ENCODE data around the gene LRRC43.

Gene LRRC43

GRCh38 chr12:122190842-122191668, 8.1 kb downstream of the LRRC43 start:
- no peaks in the 10 kb centered on the region for H3K36me3 ChIP-seq (ENCODE audit: control insufficient read depth in 2 of 2, insufficient read depth in 2 of 2, low read length in 2 of 2)
- peaks cover 0 to 6% of the 10 kb centered on the region in 2 donors for H3K4me1 ChIP-seq (ENCODE audit: control insufficient read depth in 2 of 2, insufficient read depth in 2 of 2, low read length in 2 of 2)
- no peak overlapping the region for H3K27ac ChIP-seq (ENCODE audit: low read depth in 2 of 2, low read length in 2 of 2)
- no peaks in the 10 kb centered on the region for H3K27me3 ChIP-seq (ENCODE audit: control insufficient read depth in 2 of 2, insufficient read depth in 2 of 2, low read length in 2 of 2)
- H3K4me3 ChIP-seq (ENCODE audit: low read length in 2 of 2), result no peak overlapping the region
- H3K9ac ChIP-seq (ENCODE audit: low read depth in 1 of 2, low read length in 2 of 2), result no peak overlapping the region
- no peaks in the 10 kb centered on the region for H3K9me3 ChIP-seq (ENCODE audit: control insufficient read depth in 2 of 2, low read length in 2 of 2)

- Histone ChIP-seq H3K9me3 (ENCODE audit: control insufficient read depth in 2 of 2, low read length in 2 of 2) (no peaks in the 10 kb centered on the region), H3K36me3 (ENCODE audit: control insufficient read depth in 2 of 2, insufficient read depth in 2 of 2, low read length in 2 of 2) (no peaks in the 10 kb centered on the region), H3K9ac (ENCODE audit: low read depth in 1 of 2, low read length in 2 of 2) (no peak overlapping the region), H3K27ac (ENCODE audit: low read depth in 2 of 2, low read length in 2 of 2) (no peak overlapping the region), H3K27me3 (ENCODE audit: control insufficient read depth in 2 of 2, insufficient read depth in 2 of 2, low read length in 2 of 2) (peaks cover 0 to 1% of the 10 kb centered on the region in 2 donors), H3K4me3 (ENCODE audit: low read length in 2 of 2) (no peak overlapping the region), H3K4me1 (ENCODE audit: control insufficient read depth in 2 of 2, insufficient read depth in 2 of 2, low read length in 2 of 2) (peaks cover 0 to 6% of the 10 kb centered on the region in 2 donors)
Measured at GRCh38 chr12:122192441-122192840, 9.5 kb downstream of the LRRC43 start.

DNA sequence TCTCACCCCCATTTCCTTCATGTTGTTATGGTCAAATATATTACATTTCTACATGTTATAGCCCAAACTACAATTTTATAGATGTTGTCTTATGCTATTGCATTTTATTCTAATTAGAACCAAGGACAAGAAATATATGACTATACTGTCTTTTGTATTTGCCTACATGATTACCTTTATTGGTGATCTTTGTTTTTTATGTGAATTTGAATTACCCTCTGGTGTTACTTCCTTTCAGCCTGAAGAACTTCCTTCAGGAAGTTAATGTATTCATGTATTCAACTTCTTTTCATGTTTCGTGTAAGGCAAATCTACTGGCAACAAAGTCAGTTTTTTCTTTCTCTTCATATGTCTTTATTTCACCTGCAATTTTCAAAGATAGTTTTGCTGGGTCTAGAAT, 11.9 kb downstream of the LRRC43 start:
- Histone ChIP-seq H3K27me3 (ENCODE audit: control insufficient read depth in 2 of 2, insufficient read depth in 2 of 2, low read length in 2 of 2) (peaks cover 4 to 6% of the 10 kb centered on the region in 2 donors), H3K4me1 (ENCODE audit: control insufficient read depth in 2 of 2, insufficient read depth in 2 of 2, low read length in 2 of 2) (peaks cover 0 to 6% of the 10 kb centered on the region in 2 donors), H3K4me3 (ENCODE audit: low read length in 2 of 2) (no peak overlapping the region), H3K9me3 (ENCODE audit: control insufficient read depth in 2 of 2, low read length in 2 of 2) (no peaks in the 10 kb centered on the region), H3K9ac (ENCODE audit: low read depth in 1 of 2, low read length in 2 of 2) (no peak overlapping the region), H3K27ac (ENCODE audit: low read depth in 2 of 2, low read length in 2 of 2) (peak overlapping the region in 1 of 2 donors; percentile 52), H3K36me3 (ENCODE audit: control insufficient read depth in 2 of 2, insufficient read depth in 2 of 2, low read length in 2 of 2) (no peaks in the 10 kb centered on the region)

DNA sequence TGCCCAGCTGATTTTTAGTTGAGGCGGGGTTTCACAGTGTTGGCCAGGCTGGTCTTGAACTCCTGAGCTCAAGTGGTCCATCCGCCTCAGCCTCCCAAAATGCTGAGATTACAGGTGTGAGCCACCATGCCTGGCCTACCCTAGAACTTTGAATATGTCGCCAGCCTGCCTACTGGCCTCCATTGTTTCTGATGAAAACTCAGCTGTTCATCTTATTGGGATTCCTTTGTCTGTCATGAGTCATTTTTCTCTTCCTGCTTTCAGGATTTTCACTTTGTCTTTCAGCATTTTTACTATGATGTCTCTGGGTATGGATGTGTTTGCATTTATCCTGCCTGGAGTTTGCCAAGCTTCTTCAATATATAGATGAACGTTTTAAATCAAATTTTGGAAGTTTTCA, 12.5 kb downstream of the LRRC43 start:
- H3K27ac ChIP-seq (ENCODE audit: low read depth in 2 of 2, low read length in 2 of 2), result peak overlapping the region in 1 of 2 donors; percentile 52
- H3K9me3 ChIP-seq (ENCODE audit: control insufficient read depth in 2 of 2, low read length in 2 of 2), result no peaks in the 10 kb centered on the region
- H3K4me3 ChIP-seq (ENCODE audit: low read length in 2 of 2), result no peak overlapping the region
- no peaks in the 10 kb centered on the region for H3K36me3 ChIP-seq (ENCODE audit: control insufficient read depth in 2 of 2, insufficient read depth in 2 of 2, low read length in 2 of 2)
- H3K4me1 ChIP-seq (ENCODE audit: control insufficient read depth in 2 of 2, insufficient read depth in 2 of 2, low read length in 2 of 2), result peaks cover 0 to 7% of the 10 kb centered on the region in 2 donors
- no peak overlapping the region for H3K9ac ChIP-seq (ENCODE audit: low read depth in 1 of 2, low read length in 2 of 2)
- peaks cover 8 to 9% of the 10 kb centered on the region in 2 donors for H3K27me3 ChIP-seq (ENCODE audit: control insufficient read depth in 2 of 2, insufficient read depth in 2 of 2, low read length in 2 of 2)

DNA sequence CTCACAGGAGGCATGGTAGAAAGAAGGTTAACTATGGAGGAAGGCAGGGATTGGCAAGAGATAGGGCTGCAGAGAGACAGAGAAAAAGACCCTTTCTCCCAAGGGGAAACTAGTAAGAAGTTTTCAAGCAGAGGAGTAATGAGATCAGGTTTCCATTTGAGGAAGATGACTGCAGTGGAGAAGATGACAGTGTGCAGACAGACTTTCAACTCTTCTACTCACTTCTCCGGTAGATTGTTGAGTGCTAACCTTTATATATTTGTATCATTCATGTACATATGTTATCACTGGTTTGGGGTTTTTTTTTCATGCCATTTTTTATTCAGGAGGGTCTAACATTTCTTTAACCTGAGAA, 14.7 kb downstream of the LRRC43 start:
- Histone ChIP-seq H3K36me3 (ENCODE audit: control insufficient read depth in 2 of 2, insufficient read depth in 2 of 2, low read length in 2 of 2) (no peaks in the 10 kb centered on the region), H3K27me3 (ENCODE audit: control insufficient read depth in 2 of 2, insufficient read depth in 2 of 2, low read length in 2 of 2) (peaks cover 16 to 19% of the 10 kb centered on the region in 2 donors), H3K9ac (ENCODE audit: low read depth in 1 of 2, low read length in 2 of 2) (no peak overlapping the region), H3K9me3 (ENCODE audit: control insufficient read depth in 2 of 2, low read length in 2 of 2) (no peaks in the 10 kb centered on the region), H3K4me1 (ENCODE audit: control insufficient read depth in 2 of 2, insufficient read depth in 2 of 2, low read length in 2 of 2) (peaks cover 0 to 14% of the 10 kb centered on the region in 2 donors), H3K4me3 (ENCODE audit: low read length in 2 of 2) (no peak overlapping the region), H3K27ac (ENCODE audit: low read depth in 2 of 2, low read length in 2 of 2) (no peak overlapping the region)

GRCh38 chr12:122199484-122200355, 16.8 kb downstream of the LRRC43 start:
- H3K36me3 ChIP-seq (ENCODE audit: control insufficient read depth in 2 of 2, insufficient read depth in 2 of 2, low read length in 2 of 2), result no peaks in the 10 kb centered on the region
- no peak overlapping the region for H3K27ac ChIP-seq (ENCODE audit: low read depth in 2 of 2, low read length in 2 of 2)
- H3K9ac ChIP-seq (ENCODE audit: low read depth in 1 of 2, low read length in 2 of 2), result no peak overlapping the region
- H3K4me1 ChIP-seq (ENCODE audit: control insufficient read depth in 2 of 2, insufficient read depth in 2 of 2, low read length in 2 of 2), result peaks cover 12 to 15% of the 10 kb centered on the region in 2 donors
- no peak overlapping the region for H3K4me3 ChIP-seq (ENCODE audit: low read length in 2 of 2)
- H3K27me3 ChIP-seq (ENCODE audit: control insufficient read depth in 2 of 2, insufficient read depth in 2 of 2, low read length in 2 of 2), result peaks cover 17 to 22% of the 10 kb centered on the region in 2 donors
- H3K9me3 ChIP-seq (ENCODE audit: control insufficient read depth in 2 of 2, low read length in 2 of 2), result no peaks in the 10 kb centered on the region

DNA sequence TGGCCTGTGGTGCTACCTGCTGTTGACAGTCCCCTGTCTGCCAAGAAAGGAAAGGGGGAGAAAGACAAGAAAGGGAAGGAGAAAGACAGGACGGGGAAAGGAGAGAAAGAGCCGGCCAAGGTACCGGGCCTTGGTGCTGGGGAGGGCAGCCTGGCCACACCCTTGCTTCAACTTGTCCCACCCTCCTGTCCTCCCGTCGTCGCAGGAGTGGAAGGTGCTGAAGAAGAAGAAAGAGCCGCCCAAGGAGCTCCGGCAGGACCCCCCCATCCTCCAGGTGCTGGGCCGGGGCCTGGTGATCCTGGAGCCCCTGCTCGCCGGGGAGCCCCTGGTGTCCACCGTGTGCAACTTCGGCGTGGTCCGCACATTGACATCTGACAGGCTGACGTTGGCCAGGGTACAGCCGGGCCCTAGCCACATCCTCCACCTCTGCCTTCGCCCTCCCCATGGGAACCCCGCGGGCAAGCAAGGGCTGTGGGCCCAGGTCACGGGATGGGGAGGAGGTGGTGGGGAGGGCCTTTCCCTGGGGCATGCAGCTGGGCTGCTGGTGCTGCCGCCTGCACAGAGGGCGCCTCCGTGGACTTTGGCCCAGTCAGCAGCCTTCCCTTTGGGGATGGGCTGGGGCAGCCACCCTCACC, 17.7 kb downstream of the LRRC43 start:
- H3K4me1 ChIP-seq (ENCODE audit: control insufficient read depth in 2 of 2, insufficient read depth in 2 of 2, low read length in 2 of 2), result peaks cover 12 to 15% of the 10 kb centered on the region in 2 donors
- no peak overlapping the region for H3K4me3 ChIP-seq (ENCODE audit: low read length in 2 of 2)
- H3K36me3 ChIP-seq (ENCODE audit: control insufficient read depth in 2 of 2, insufficient read depth in 2 of 2, low read length in 2 of 2), result no peaks in the 10 kb centered on the region
- no peak overlapping the region for H3K9ac ChIP-seq (ENCODE audit: low read depth in 1 of 2, low read length in 2 of 2)
- no peaks in the 10 kb centered on the region for H3K9me3 ChIP-seq (ENCODE audit: control insufficient read depth in 2 of 2, low read length in 2 of 2)
- peaks cover 23 to 31% of the 10 kb centered on the region in 2 donors for H3K27me3 ChIP-seq (ENCODE audit: control insufficient read depth in 2 of 2, insufficient read depth in 2 of 2, low read length in 2 of 2)
- H3K27ac ChIP-seq (ENCODE audit: low read depth in 2 of 2, low read length in 2 of 2), result no peak overlapping the region

GRCh38 chr12:122201381-122201780, 18.5 kb downstream of the LRRC43 start:
- H3K27me3 ChIP-seq (ENCODE audit: control insufficient read depth in 2 of 2, insufficient read depth in 2 of 2, low read length in 2 of 2), result peaks cover 23 to 36% of the 10 kb centered on the region in 2 donors
- H3K4me1 ChIP-seq (ENCODE audit: control insufficient read depth in 2 of 2, insufficient read depth in 2 of 2, low read length in 2 of 2), result peaks cover 12 to 13% of the 10 kb centered on the region in 2 donors
- no peak overlapping the region for H3K9ac ChIP-seq (ENCODE audit: low read depth in 1 of 2, low read length in 2 of 2)
- H3K4me3 ChIP-seq (ENCODE audit: low read length in 2 of 2), result no peak overlapping the region
- no peaks in the 10 kb centered on the region for H3K36me3 ChIP-seq (ENCODE audit: control insufficient read depth in 2 of 2, insufficient read depth in 2 of 2, low read length in 2 of 2)
- no peaks in the 10 kb centered on the region for H3K9me3 ChIP-seq (ENCODE audit: control insufficient read depth in 2 of 2, low read length in 2 of 2)
- H3K27ac ChIP-seq (ENCODE audit: low read depth in 2 of 2, low read length in 2 of 2), result no peak overlapping the region

DNA sequence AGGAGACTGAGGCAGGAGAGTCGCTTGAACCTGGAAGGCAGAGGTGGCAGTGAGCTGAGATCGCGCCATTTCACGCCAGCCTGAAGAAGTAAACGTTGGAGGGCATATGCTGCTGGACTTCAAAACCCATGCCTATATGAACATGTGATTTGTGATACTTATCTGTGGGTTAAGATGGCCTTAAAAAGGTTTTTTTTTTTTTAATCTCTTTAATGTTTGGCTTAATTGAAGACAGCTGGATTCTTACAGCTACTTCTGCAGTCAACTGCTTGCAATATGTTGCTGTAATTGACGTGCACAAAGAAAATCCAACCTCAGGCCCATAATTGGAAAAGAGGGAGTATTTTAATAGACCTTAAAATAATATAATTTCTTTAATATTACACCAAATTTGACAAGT, 19.1 kb downstream of the LRRC43 start:
- Histone ChIP-seq H3K9me3 (ENCODE audit: control insufficient read depth in 2 of 2, low read length in 2 of 2) (no peaks in the 10 kb centered on the region), H3K9ac (ENCODE audit: low read depth in 1 of 2, low read length in 2 of 2) (no peak overlapping the region), H3K36me3 (ENCODE audit: control insufficient read depth in 2 of 2, insufficient read depth in 2 of 2, low read length in 2 of 2) (peaks cover 0 to 3% of the 10 kb centered on the region in 2 donors), H3K4me3 (ENCODE audit: low read length in 2 of 2) (no peak overlapping the region), H3K27ac (ENCODE audit: low read depth in 2 of 2, low read length in 2 of 2) (no peak overlapping the region), H3K4me1 (ENCODE audit: control insufficient read depth in 2 of 2, insufficient read depth in 2 of 2, low read length in 2 of 2) (peaks cover 12 to 13% of the 10 kb centered on the region in 2 donors), H3K27me3 (ENCODE audit: control insufficient read depth in 2 of 2, insufficient read depth in 2 of 2, low read length in 2 of 2) (peaks cover 23 to 36% of the 10 kb centered on the region in 2 donors)
